ENCODE results near the gene RAPGEF2. TPM values are rescaled to one million over a fixed set of nuclear protein-coding genes. Genes with fewer than 3 reads are reported as not detected.

Gene RAPGEF2
- total RNA-seq, 1 donor from 2014 or later = 82.6 TPM

DNA sequence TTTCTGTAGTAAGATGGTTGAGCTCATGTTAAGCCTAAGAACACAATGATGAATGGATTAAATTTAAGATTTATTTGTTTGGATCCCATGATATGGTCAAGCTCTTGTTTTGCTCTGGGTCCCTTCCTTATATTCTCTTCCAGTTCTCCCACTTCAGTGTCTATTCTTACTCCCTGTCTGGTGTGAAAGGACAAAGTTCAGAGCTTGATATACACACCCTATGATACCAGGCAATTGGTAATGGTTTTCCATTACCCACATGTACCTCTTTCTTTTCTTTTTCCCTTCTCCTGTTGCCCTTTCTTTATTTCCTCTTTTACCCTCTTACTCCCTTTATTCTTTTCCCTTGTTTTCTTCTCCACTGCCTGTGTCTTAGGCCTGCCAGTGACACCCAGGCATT, 223.6 kb downstream of the RAPGEF2 start:
- no peak for DNase-seq

DNA sequence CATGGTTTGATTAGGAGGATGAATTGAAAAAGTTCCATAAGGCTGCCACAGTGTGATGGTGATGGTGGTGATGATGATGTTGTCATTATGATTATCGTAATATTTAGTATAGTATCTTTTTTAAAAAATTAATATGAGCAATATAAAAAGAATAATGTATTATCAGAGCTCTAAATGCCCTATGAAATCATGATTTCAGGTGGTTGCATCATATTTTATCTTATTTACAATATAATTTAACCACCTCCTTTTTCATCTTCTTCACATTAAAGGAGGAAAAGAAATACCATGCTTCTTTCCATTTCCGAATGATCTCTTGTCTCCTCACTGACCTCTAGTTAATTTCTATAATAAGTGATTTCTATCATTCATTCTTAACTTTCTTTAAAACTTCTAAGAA, 225.9 kb downstream of the RAPGEF2 start:
- no peak for DNase-seq

DNA sequence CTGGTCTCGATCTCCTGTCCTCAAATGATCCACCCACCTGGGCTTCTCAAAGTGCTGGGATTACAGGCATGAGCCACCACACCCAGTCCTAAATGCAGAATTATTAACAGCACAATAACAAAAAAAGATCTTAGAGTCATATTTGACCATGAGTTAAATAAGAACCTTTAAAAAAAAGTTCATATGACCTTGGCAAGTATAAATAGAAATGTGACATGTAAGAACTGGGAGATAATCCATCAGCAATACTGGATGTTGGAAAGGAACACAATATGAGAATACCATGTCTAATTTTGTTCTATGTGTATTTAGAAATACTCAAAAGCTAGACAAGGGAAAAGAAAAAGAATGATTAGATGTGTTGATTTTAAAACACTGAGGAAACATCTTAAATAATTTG, 231.6 kb downstream of the RAPGEF2 start:
- no peak for DNase-seq

DNA sequence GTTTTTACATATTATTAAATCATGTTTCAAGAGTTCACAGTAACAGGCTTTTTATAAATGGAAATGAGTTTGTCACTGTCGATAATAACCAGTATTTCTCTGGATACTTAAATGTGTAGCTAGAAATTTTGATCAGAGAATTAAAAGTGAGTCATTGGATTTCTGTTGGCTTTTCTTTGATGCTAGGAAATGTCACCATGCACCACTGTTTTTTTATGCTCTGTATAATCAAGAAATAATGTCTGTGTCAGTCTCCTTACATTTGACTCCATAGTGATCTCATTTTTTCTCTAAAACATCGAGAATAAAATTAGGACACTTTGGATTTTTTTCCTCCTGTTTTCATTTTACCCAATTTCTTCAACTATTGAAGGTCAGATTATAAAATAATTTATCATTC, 234.2 kb downstream of the RAPGEF2 start:
- no peak for DNase-seq

DNA sequence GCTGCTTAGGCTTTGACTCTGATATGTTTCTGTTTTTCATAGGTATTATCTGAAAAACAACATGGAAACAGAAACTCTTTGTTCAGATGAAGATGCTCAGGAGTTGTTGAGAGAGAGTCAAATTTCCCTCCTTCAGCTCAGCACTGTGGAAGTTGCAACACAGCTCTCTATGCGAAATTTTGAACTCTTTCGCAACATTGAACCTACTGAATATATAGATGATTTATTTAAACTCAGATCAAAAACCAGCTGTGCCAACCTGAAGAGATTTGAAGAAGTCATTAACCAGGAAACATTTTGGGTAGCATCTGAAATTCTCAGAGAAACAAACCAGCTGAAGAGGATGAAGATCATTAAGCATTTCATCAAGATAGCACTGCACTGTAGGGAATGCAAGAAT, 238.6 kb downstream of the RAPGEF2 start:
- no peak for DNase-seq

DNA sequence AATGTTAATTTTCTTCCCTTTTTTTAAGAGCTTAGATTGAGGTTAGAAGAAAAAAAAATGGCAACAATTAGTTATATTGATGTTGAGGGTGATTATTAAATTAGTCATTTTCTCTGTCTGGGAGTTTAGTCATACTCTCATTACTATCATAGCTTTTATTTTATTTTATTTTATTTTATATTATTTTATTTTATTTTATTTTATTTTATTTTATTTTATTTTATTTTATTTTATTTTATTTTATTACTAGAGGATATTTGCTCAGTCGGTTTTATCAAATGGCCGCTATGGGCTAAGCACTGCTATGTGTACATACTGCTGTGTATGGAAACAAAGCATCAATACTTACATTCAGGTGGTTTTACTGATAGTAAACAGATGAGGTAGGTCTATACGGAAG, 239.5 kb downstream of the RAPGEF2 start:
- no peak for DNase-seq

DNA sequence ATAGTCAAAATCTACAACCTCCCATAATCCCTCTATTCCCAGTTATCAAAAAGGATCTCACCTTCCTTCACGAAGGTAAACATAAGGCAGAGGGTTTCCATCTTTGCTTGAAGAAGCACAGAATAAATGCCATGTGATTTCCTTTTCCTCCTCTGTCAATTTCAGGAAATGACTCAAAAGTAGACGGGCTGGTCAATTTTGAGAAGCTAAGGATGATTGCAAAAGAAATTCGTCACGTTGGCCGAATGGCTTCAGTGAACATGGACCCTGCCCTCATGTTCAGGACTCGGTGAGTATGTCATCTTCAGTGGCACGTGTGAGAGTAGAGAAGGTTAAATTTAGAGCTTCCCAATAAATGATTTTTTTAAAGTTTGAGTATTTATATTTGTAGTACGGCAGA, 240.2 kb downstream of the RAPGEF2 start:
- DNase-seq = no peak

DNA sequence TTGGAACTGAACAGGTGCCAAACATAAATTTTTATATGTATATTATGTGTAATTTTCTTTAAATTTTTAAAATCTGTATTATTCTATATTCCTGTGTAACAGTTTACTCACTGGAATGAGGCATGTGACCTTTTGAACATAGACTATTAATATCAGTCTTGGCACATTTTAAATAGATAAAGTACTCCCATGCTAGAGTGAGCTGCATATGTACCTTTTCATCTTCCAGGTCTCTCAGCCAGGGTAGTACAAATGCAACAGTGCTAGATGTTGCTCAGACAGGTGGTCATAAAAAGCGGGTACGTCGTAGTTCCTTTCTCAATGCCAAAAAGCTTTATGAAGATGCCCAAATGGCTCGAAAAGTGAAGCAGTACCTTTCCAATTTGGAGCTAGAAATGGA, 242.0 kb downstream of the RAPGEF2 start:
- DNase-seq = no peak

DNA sequence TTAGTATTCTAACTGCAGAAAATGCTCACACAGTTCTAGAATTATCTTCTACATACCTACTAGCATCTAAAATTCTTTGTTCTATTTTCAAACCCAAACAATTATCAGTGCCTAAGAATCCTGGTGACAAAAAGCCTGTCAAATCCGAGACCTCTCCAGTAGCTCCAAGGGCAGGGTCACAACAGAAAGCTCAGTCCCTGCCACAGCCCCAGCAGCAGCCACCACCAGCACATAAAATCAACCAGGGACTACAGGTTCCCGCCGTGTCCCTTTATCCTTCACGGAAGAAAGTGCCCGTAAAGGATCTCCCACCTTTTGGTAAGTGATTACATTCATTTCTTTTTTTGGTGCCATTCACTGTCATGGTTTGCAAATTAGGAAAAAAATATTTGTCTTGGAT, 243.8 kb downstream of the RAPGEF2 start:
- no peak for DNase-seq

DNA sequence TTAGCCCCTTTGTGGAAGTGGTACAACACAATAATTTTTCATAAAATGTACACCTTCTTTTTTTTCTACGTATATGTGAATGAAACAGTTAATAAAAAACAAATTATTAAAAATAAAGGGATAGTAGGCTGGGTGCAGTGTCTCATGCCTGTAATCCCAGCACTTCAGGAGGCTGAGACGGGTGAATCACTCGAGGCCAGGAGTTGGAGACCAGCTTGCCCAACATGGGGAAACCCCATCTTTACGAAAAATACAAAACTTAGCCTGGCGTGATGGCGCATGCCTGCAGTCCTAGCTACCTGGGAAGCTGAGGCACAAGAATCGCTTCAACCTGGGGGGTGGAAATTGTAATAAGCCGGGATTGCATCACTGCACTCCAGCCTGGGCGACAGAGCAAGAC, 244.9 kb downstream of the RAPGEF2 start:
- DNase-seq = no peak

DNA sequence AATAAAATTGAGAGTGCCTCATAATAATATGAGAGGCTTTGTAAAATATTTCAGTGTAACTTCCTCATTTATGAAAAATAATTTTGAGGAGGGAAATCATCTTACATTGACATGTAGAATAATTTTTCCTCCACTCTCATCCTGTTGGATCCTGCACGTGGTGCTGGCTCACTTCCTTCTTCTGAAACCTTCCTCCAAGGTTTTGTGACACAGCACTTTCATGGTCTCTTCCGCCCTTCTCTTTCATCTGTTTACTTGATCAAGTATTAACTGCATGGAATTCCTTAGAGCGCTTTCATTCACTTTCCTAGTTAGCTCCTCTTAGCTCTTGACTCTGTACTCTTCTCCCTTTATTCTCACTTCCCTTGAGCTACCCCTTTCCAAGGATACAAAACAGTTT, 246.5 kb downstream of the RAPGEF2 start:
- DNase-seq = no peak

DNA sequence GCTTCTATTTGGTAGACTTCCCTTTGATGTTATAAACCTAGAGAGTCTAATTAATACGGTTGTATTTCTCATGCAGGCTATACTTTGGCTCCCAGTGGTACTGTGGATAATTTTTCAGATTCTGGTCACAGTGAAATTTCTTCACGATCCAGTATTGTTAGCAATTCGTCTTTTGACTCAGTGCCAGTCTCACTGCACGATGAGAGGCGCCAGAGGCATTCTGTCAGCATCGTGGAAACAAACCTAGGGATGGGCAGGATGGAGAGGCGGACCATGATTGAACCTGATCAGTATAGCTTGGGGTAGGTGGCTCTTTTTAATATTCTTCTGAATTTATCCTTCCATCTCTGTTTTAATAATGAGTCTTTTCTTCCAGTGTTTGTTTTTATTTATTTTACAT, 249.7 kb downstream of the RAPGEF2 start:
- no peak for DNase-seq

DNA sequence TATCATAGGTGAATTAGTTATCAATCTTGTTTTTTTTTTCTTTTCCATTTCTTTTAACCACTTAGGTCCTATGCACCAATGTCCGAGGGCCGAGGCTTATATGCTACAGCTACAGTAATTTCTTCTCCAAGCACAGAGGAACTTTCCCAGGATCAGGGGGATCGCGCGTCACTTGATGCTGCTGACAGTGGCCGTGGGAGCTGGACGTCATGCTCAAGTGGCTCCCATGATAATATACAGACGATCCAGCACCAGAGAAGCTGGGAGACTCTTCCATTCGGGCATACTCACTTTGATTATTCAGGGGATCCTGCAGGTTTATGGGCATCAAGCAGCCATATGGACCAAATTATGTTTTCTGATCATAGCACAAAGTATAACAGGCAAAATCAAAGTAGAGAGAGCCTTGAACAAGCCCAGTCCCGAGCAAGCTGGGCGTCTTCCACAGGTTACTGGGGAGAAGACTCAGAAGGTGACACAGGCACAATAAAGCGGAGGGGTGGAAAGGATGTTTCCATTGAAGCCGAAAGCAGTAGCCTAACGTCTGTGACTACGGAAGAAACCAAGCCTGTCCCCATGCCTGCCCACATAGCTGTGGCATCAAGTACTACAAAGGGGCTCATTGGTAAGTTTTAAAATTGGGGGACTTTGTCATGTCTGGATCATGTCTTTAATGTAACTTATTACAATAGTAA, 250.7 kb downstream of the RAPGEF2 start:
- DNase-seq = no peak

DNA sequence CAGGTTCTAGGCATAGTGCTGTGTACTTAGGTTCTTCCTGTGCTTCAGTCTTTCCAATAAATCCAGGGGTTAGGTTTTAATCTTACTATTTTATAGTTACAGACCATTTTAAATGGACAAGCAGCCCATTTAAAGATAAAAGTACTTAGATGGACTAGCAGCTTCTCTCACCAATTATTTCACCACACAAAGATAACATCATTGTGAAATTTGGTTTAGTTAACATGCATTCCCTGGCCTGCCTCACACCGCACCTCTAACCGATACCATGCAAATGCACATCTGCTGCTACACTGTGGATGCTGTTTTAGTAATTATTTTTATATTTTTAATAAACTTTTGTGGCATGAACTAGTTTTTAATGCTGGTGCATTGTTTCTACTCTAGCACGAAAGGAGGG, 252.6 kb downstream of the RAPGEF2 start:
- DNase-seq = no peak

DNA sequence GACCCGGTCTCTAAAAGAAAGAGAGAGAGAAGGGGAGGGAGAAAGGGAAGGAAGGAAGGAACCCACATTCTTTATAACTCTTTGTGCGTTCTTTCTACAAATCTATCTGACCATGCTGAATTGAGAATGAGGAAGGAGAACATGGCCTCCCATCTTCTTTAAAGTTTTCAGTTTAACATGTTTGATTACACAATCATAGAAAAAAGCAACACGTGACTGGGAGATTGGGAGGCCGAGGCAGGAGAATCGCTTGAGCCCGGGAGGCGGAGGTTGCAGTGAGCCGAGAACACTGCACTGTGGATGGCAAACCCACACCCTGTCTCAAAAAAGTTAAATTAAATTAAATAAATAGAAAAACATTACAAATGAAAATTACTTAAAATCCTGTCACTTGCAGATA, 254.5 kb downstream of the RAPGEF2 start:
- no peak for DNase-seq

DNA sequence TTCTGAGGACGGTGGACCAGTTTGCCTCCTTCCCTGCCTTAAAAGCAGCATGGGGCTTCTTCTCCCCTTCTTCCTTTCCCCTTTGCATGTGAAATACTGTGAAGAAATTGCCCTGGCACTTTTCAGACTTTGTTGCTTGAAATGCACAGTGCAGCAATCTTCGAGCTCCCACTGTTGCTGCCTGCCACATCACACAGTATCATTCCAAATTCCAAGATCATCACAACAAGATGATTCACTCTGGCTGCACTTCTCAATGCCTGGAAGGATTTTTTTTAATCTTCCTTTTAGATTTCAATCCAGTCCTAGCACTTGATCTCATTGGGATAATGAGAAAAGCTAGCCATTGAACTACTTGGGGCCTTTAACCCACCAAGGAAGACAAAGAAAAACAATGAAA, 255.3 kb downstream of the RAPGEF2 start:
- no peak for DNase-seq

DNA sequence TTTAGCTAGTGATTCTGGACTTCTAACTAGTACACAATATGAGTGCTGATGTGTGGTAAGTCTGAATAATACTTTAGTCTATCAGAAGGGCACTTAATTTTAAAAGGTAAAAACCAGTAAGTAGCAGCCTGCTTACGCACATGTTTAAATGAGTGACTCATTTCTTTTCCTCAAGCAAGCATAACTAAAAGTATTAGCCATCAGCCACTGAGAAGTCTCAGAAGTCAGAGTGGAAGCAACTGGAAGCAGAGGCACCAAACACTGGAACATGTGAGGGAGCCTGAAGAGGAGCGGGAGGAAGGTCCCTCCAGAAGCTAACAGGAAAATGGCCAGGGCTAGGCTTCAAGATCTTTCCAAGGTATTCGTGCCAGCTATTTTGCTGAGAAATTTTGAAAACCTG, 257.7 kb downstream of the RAPGEF2 start:
- no peak for DNase-seq

DNA sequence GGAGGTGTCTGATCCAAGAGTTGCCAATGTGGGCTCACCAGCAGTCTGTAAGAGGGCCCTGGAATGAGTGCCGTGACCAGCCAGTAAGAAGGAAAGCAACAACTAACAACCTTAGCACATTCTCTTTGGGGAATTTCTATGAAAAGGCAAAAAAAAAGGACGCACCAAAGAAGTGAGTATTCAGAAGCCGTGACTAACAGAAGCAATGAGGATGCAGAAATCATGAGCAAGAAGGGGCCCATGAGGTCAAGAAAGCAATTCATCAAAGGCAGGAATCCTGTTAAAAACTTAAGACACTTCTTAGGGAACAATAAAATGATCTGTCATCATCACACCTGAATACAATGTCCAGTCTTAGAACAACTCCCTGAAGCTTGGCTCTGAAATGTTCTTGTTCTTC, 260.5 kb downstream of the RAPGEF2 start:
- DNase-seq = no peak

DNA sequence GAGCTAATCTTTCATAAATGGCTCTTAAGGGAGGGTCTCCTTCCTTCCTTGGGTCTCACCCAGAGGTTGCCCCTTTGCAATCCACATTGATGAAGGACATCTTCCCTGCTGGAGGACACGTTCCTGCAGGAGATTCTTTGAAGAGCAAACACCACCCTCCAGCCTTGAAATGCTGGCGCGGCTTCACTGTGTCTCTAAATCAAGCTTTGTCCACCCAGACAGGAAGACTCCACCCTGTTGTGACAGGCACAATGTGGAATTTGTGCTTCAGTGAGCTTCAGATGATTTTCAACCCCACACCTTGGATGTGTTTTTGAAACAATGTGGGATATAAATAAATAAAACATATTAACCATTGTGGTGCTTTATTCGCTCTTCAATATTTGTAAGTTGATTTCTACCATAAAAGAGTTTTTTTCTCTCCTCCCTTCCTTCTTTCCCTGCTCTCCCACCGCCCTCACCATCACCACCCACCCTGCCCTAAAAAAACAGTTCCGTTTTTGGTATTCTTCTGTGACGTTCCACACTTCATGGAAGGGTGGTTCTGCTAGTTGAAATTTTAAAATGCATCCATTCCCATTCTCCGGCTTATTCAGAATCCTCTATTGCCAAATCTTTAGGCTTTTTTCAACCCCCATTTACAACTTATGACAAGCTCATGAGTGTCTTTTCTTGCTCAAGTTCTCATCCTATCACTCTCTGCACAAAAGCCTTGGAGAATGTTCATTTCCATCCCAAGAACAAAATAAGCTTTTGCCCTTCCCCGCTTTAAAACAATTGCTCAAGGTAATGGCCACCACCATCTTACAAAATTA, 264.3 kb downstream of the RAPGEF2 start:
- DNase-seq = no peak

DNA sequence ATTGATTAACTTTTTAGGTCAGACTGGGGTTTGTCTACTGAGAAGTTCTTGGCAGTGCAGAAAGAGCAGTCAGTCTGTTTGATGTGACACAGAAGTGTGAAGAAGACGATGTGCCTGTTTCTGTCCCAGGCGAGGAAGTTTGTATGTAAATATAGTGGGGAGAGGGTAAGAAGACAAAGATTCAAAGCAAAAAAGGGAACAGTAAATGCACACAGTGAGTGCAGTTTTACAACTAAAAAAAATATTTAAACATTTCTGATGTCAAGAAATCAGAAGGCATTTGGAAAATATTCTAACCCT, 264.9 kb downstream of the RAPGEF2 start:
- DNase-seq = no peak

DNA sequence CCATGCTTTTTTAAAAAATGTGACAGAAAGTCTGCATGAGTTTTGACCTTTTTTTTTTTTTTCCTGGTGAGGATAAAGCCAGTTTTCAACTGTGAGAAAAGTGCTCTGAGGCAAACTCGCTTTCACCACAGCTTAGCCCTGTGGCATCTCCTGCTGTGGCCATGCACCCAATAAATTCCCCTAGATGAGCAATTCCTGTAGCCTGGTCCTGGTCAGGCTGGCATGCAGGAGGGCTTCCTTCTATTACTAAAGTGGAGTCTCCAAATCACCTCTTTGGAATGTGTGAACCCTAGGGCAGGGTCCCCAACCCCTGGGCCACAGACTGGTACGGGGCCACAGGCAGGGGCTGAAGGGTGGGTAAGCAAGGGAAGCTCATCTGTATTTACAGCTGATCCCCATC, 265.4 kb downstream of the RAPGEF2 start:
- DNase-seq = no peak

DNA sequence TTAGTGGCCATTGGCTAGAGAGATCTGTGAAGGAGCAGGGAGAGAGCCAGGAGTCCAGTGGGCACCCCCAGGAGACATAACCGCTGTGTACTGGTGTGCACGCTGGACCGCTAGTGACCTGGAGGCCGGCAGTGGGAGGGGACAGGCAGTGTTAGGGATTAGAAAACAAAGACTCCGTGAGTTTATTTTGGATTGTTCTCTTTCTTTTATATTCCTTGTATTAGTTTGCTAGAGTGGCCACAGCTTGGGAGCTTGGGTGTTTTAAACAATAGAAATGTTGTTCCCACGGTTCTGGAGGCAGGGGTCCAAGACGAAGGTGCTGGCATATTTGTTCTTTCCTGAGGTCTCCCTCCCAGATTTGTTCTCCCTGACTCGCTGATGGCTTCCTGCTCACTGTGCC, 266.4 kb downstream of the RAPGEF2 start:
- DNase-seq = no peak

DNA sequence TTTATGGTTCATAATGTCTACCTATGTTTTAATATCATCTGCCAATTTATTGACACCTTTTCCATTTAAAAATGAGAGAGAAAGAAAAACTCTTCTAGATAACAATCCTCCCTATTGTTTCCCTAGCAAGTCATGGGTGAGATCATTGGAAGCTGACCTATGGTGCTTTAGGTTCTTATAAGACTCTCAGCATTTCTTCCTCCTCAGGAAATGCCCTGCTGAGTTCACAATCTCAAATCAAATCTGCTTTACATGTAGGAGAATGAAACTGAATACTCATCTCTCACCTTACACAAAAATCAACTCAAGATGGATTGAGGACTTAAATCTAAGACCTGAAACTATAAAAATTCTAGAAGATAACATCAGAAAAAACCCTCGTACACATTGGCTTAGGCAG, 267.4 kb downstream of the RAPGEF2 start:
- no peak for DNase-seq

DNA sequence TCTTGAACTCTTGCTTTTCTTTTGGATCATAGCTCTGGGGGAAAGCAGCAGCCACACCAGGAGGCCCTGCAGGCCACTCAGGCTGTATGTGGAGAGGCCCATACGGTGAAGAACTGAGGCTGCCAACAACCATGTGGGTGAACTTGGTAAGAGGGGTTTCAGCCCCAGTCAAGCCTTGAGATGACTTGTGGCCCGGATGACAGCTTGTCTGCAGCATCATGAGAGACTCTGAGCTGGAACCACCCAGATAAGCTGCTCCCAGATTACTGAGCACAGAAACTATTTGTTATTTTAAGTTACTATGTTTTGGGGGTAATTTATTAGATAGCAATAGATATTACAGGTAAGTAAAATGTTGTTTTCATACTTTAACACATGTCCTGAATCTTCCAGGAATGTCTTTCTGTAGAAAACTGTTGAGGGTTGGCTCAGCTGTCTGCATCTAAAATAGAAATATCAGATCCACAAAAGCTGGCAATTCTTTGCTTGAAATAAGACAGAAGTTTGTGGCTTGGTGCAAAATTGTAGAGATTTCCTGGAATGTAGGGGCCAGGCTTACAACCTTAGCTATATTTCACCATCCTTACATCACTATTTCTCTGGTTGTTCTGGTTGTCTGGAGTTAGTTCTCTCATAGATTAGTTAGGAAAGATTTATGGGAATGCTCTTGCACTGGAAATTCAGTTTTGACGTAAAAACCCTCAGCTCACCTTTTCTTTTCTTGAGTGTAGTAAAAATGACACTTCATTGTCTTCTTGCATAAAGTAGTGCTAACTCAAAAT, 272.1 kb downstream of the RAPGEF2 start:
- no peak for DNase-seq

Measured in tongue (tissue), 2 donors.